Measurements from ENCODE around the gene OMA1. TPM values are rescaled to one million over a fixed set of nuclear protein-coding genes. Genes with fewer than 3 reads are reported as not detected.

OMA1 gene
- polyA plus RNA-seq, 1 donor from 2014 or later: 11.0 TPM

GRCh38 chr1:58468612-58469011, 77.9 kb downstream of the OMA1 start:
- H3K9ac ChIP-seq (ENCODE audit: low read length): no peak overlapping the region
- no peak overlapping the region for H3K4me3 ChIP-seq (ENCODE audit: low read length)
- no peaks in the 10 kb centered on the region for H3K79me2 ChIP-seq (replicated peaks; ENCODE audit: insufficient read depth, low read length)

GRCh38 chr1:58466630-58467241, 79.8 kb downstream of the OMA1 start:
- H3K9ac ChIP-seq (ENCODE audit: low read length): no peak overlapping the region
- no peaks in the 10 kb centered on the region for H3F3A ChIP-seq (ENCODE audit: insufficient read depth, low read length, poor library complexity, severe bottlenecking)
- H3K4me2 ChIP-seq (ENCODE audit: low read length): no peak overlapping the region
- H4K20me1 ChIP-seq (ENCODE audit: insufficient read depth): no peaks in the 10 kb centered on the region
- no peak overlapping the region for H3K4me3 ChIP-seq (ENCODE audit: low read length)
- H3K36me3 ChIP-seq (ENCODE audit: insufficient read depth, low read length): no peaks in the 10 kb centered on the region
- no peak overlapping the region for H2AFZ ChIP-seq (ENCODE audit: low read depth, low read length)
- H3K27ac ChIP-seq (ENCODE audit: low read length): no peak overlapping the region
- H3K9me3 ChIP-seq (ENCODE audit: low read length): no peaks in the 10 kb centered on the region
- H3K79me2 ChIP-seq (replicated peaks; ENCODE audit: insufficient read depth, low read length): no peaks in the 10 kb centered on the region
- no peaks in the 10 kb centered on the region for H3K9me2 ChIP-seq (ENCODE audit: insufficient read depth, low read length)
- no peaks in the 10 kb centered on the region for H3K27me3 ChIP-seq (ENCODE audit: insufficient read depth, low read depth, low read length)
- TF ChIP-seq EP300 (conservative IDR thresholded peaks at IDR 0.05; ENCODE audit: poor library complexity, severe bottlenecking) (no peak), RAD21 (conservative IDR thresholded peaks at IDR 0.05) (no peak), CTCF (IDR thresholded peaks at IDR 0.05; ENCODE audit: poor library complexity, severe bottlenecking) (no peak), TAF1 (IDR thresholded peaks at IDR 0.05; ENCODE audit: low read depth) (no peak), REST (IDR thresholded peaks at IDR 0.05; ENCODE audit: borderline replicate concordance) (no peak), SMC3 (conservative IDR thresholded peaks at IDR 0.05; ENCODE audit: poor library complexity) (no peak)

More at GRCh38 chr1:58468612-58469011, 77.9 kb downstream of the OMA1 start:
- TF ChIP-seq RAD21 (conservative IDR thresholded peaks at IDR 0.05): no peak
- no peak for TF ChIP-seq EP300 (conservative IDR thresholded peaks at IDR 0.05; ENCODE audit: poor library complexity, severe bottlenecking)
- no peak for TF ChIP-seq SMC3 (conservative IDR thresholded peaks at IDR 0.05; ENCODE audit: poor library complexity)
- no peak for TF ChIP-seq TAF1 (IDR thresholded peaks at IDR 0.05; ENCODE audit: low read depth)
- no peak for TF ChIP-seq CTCF (IDR thresholded peaks at IDR 0.05; ENCODE audit: poor library complexity, severe bottlenecking)
- TF ChIP-seq REST (IDR thresholded peaks at IDR 0.05; ENCODE audit: borderline replicate concordance): no peak
- no peak for TF ChIP-seq MXI1 (conservative IDR thresholded peaks at IDR 0.05; ENCODE audit: poor library complexity, severe bottlenecking)
- TF ChIP-seq EZH2 (IDR thresholded peaks at IDR 0.05; ENCODE audit: borderline replicate concordance, insufficient read depth, low read length, poor library complexity, severe bottlenecking): no peak
- Histone ChIP-seq H3K4me2 (ENCODE audit: low read length) (no peak overlapping the region), H4K20me1 (ENCODE audit: insufficient read depth) (no peaks in the 10 kb centered on the region), H3K27ac (ENCODE audit: low read length) (no peak overlapping the region), H3K27me3 (ENCODE audit: insufficient read depth, low read depth, low read length) (no peaks in the 10 kb centered on the region), H3F3A (ENCODE audit: insufficient read depth, low read length, poor library complexity, severe bottlenecking) (no peaks in the 10 kb centered on the region), H2AFZ (ENCODE audit: low read depth, low read length) (no peak overlapping the region), H3K9me2 (ENCODE audit: insufficient read depth, low read length) (no peaks in the 10 kb centered on the region), H3K36me3 (ENCODE audit: insufficient read depth, low read length) (no peaks in the 10 kb centered on the region), H3K9me3 (ENCODE audit: low read length) (no peaks in the 10 kb centered on the region)

Measured in neural cell (in vitro differentiated cells).